ENCODE measurements around the gene ADSL.

DNA sequence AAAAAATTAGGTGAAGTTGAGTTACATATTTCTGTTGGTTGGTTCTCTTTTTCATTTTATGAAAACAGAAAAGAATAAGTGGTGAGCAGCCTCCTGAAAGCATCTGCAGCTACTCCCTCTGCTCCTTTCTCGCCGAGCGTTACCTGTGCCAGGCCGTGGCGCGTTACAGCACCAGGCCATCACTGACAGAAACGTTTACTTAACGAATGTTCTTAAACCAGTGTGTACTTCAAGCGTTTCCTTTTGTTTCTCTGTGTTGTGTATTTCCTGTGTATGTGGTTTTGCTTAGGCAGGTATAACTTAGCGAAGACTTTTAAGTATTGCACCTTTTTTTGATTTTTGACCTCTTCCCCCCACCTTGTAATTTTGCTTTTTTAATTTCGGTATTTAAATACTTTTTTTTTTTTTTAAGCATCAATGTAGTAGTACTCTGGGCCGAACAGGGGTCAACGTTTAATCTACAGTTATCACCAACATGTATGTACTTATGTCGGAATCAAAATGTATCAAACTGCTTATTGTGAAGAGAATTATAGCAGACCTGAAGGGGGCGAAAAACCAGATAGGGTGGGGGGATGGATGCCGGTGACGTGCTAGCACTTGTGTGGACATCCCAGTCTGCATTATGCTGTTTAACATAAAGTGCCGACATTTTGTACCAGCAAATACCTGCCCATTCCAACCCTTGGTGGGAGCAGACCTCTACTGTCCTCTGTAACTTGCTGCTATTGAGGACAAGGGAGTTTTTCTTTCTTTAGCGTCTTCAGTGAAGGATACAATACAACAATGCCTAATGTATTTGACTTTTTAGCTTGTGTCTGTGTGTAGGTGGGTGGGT is 21.6 kb upstream of the ADSL start:
- TF ChIP-seq POLR2A (IDR thresholded peaks at IDR 0.05), result no peak
- TF ChIP-seq, protein P1, sequence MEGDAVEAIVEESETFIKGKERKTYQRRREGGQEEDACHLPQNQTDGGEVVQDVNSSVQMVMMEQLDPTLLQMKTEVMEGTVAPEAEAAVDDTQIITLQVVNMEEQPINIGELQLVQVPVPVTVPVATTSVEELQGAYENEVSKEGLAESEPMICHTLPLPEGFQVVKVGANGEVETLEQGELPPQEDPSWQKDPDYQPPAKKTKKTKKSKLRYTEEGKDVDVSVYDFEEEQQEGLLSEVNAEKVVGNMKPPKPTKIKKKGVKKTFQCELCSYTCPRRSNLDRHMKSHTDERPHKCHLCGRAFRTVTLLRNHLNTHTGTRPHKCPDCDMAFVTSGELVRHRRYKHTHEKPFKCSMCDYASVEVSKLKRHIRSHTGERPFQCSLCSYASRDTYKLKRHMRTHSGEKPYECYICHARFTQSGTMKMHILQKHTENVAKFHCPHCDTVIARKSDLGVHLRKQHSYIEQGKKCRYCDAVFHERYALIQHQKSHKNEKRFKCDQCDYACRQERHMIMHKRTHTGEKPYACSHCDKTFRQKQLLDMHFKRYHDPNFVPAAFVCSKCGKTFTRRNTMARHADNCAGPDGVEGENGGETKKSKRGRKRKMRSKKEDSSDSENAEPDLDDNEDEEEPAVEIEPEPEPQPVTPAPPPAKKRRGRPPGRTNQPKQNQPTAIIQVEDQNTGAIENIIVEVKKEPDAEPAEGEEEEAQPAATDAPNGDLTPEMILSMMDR (IDR thresholded peaks at IDR 0.05), result no peak
